OCI-LY7 (cell line): ENCODE data around the gene ANTKMT. TPM values are rescaled to one million over a fixed set of nuclear protein-coding genes. Genes with fewer than 3 reads are reported as not detected.

Experiments used
- BruUV-seq: library from RNA; stranded (reverse); fragments of 400-500 nt; replicated peaks from 2 replicates; lab custom pipeline; 2021; lab: Mats Ljungman, UMichigan
- CTCF ChIA-PET: fragments of 300-600 bp; sonication (Branson Sonifier 250); formaldehyde crosslinking; loops from one replicate; lab custom pipeline; 2022; ENCODE audit warnings: antibody characterized with exemption; ENCODE audit not compliant: unreplicated experiment; lab: Charles Lee
- POLR2A ChIA-PET: fragments of 300-600 bp; sonication (Branson Sonifier 250); formaldehyde crosslinking; loops from one replicate; lab custom pipeline; 2022; ENCODE audit warnings: antibody characterized with exemption; lab: Charles Lee
- DNase-seq: peaks from one replicate; pipeline ENCODE4 v3.0.0-alpha.2; 2015; ENCODE audit warnings: low spot score
- H2AFZ ChIP-seq: fragments of 200-600 bp; sonication (generic), shearing (Covaris generic); 2 replicates; pipeline ENCODE4 v1.6.1; 2014; ENCODE audit warnings: mild to moderate bottlenecking, antibody characterized with exemption, low read length, moderate library complexity
- H3K27ac ChIP-seq: fragments of 200-600 bp; sonication (generic); 2 replicates; pipeline ENCODE4 v1.5.1; 2014; ENCODE audit warnings: mixed run types, low read depth, mild to moderate bottlenecking, moderate library complexity, low read length, inconsistent platforms; ENCODE audit not compliant: poor library complexity, severe bottlenecking
- H3K36me3 ChIP-seq: fragments of 200-600 bp; sonication (generic); 2 replicates; pipeline ENCODE4 v1.6.1; 2014; ENCODE audit warnings: mild to moderate bottlenecking, antibody characterized with exemption, low read length, moderate library complexity, mixed read lengths; ENCODE audit not compliant: insufficient read depth
- H3K4me1 ChIP-seq: fragments of 200-600 bp; sonication (generic); 2 replicates; pipeline ENCODE4 v1.5.1; 2014; ENCODE audit warnings: mild to moderate bottlenecking, low read length; ENCODE audit not compliant: insufficient read depth, poor library complexity, severe bottlenecking
- H3K4me2 ChIP-seq: fragments of 200-600 bp; sonication (generic); 2 replicates; pipeline ENCODE4 v1.6.1; 2014; ENCODE audit warnings: mild to moderate bottlenecking, low read length
- H3K4me3 ChIP-seq: fragments of 200-600 bp; sonication (generic); 2 replicates; pipeline ENCODE4 v1.5.1; 2014; ENCODE audit warnings: mild to moderate bottlenecking, low read depth, low read length; ENCODE audit not compliant: poor library complexity, severe bottlenecking
- H3K79me2 ChIP-seq: fragments of 200-600 bp; sonication (generic); 2 replicates; pipeline ENCODE4 v1.6.1; 2016; ENCODE audit warnings: low read depth, mild to moderate bottlenecking, low read length, moderate library complexity, mixed read lengths; ENCODE audit not compliant: insufficient read depth
- H3K9me2 ChIP-seq: fragments of 200-600 bp; sonication (generic); 2 replicates; pipeline ENCODE4 v1.6.1; 2016; ENCODE audit warnings: mild to moderate bottlenecking, low read length, mixed read lengths; ENCODE audit not compliant: insufficient read depth
- H3K9me3 ChIP-seq: fragments of 200-600 bp; sonication (generic); 2 replicates; pipeline ENCODE4 v1.6.1; 2014; ENCODE audit warnings: mild to moderate bottlenecking, mixed run types, low read length, mixed read lengths
- H4K20me1 ChIP-seq: fragments of 200-600 bp; sonication (generic); 2 replicates; pipeline ENCODE4 v1.6.1; 2014; ENCODE audit warnings: mild to moderate bottlenecking, antibody characterized with exemption, low read length, moderate library complexity, mixed read lengths; ENCODE audit not compliant: insufficient read depth
- CTCF ChIP-seq: fragments of 200-600 bp; sonication (generic); conservative IDR thresholded peaks from 2 replicates; pipeline ENCODE4 v1.5.1; 2014; ENCODE audit warnings: mild to moderate bottlenecking, antibody characterized with exemption, low read length, moderate library complexity, mixed read lengths
- EZH2phosphoT487 ChIP-seq: fragments of 200-600 bp; sonication (generic); IDR thresholded peaks from 2 replicates; pipeline ENCODE4 v1.6.1; 2018; ENCODE audit warnings: low read depth, borderline replicate concordance, mild to moderate bottlenecking, mixed run types, antibody characterized with exemption, low read length, moderate library complexity, mixed read lengths
- intact Hi-C: fragments of 100-400 bp; cut with micrococcal nuclease; formaldehyde crosslinking; loops from one replicate; pipeline ENCODE4 v1.10.0; 2022; ENCODE audit not compliant: unreplicated experiment
- total RNA-seq, 2 experiments: library from RNA; depleted of rRNA in 1 of 2; stranded (reverse); fragments of >200 nt in 1 of 2; shearing (Covaris generic) in 1 of 2; gene quantifications; 2 replicates each; pipeline ENCODE4 v1.2.3, GENCODE V29; 2014 to 2022

The ANTKMT gene
- total RNA-seq, 2 experiments from 2014 or later: 46.5 to 51.3 TPM

- BruUV-seq: no TSS peak
Observed at GRCh38 chr16:675884-676564, 44.9 kb upstream of the ANTKMT start.

GRCh38 chr16:676565-676902 lies 44.4 kb upstream of the ANTKMT start:
- Histone ChIP-seq H3K4me2 (no peak overlapping the region), H3K4me1 (peaks cover 19% of the 10 kb centered on the region), H3K36me3 (peaks cover 31% of the 10 kb centered on the region), H3K9me3 (no peaks in the 10 kb centered on the region), H3K4me3 (no peak overlapping the region), H3K9me2 (no peaks in the 10 kb centered on the region), H3K79me2 (peaks cover 11% of the 10 kb centered on the region; the same call in 1 of the 2 replicates), H2AFZ (no peak overlapping the region), H4K20me1 (peaks cover 5% of the 10 kb centered on the region; the same call in 1 of the 2 replicates), H3K27ac (no peak overlapping the region)
- no peak for DNase-seq
- CTCF ChIA-PET: no interaction called here
- TF ChIP-seq CTCF: no peak
- no peak for TF ChIP-seq EZH2phosphoT487
- intact Hi-C loops: no loop called here
- POLR2A ChIA-PET: no interaction called here
- BruUV-seq: no TSS peak

More at GRCh38 chr16:675884-676564, 44.9 kb upstream of the ANTKMT start:
- CTCF ChIA-PET: interaction anchor here (0.6 kb wide), 1 partner anchor 93 kb away, joined by 4 read pairs; no protein-coding TSS in a partner anchor
- peaks cover 5% of the 10 kb centered on the region; the same call in 1 of the 2 replicates for H3K79me2 ChIP-seq
- H3K27ac ChIP-seq: no peak overlapping the region
- POLR2A ChIA-PET: no interaction called here
- H3K4me3 ChIP-seq: no peak overlapping the region
- TF ChIP-seq EZH2phosphoT487 (no peak), CTCF (no peak)
- peaks cover 14% of the 10 kb centered on the region for H3K4me1 ChIP-seq
- no peak overlapping the region for H2AFZ ChIP-seq
- peaks cover 32% of the 10 kb centered on the region for H3K36me3 ChIP-seq
- intact Hi-C loops: no loop called here
- H3K4me2 ChIP-seq: no peak overlapping the region
- no peaks in the 10 kb centered on the region for H3K9me2 ChIP-seq
- H4K20me1 ChIP-seq: peaks cover 1% of the 10 kb centered on the region; the same call in 1 of the 2 replicates
- no peak for DNase-seq
- no peaks in the 10 kb centered on the region for H3K9me3 ChIP-seq

- H3K79me2 ChIP-seq: peaks cover 14% of the 10 kb centered on the region; the same call in 1 of the 2 replicates
- no peaks in the 10 kb centered on the region for H3K9me3 ChIP-seq
- H3K9me2 ChIP-seq: no peaks in the 10 kb centered on the region
- ChIA-PET CTCF (no interaction called here), POLR2A (no interaction called here)
- peaks cover 5% of the 10 kb centered on the region; the same call in 1 of the 2 replicates for H4K20me1 ChIP-seq
- no peak for DNase-seq
- no peak overlapping the region for H3K4me3 ChIP-seq
- H3K4me1 ChIP-seq: peaks cover 22% of the 10 kb centered on the region
- H3K36me3 ChIP-seq: peaks cover 32% of the 10 kb centered on the region
- no peak overlapping the region for H3K27ac ChIP-seq
- TF ChIP-seq EZH2phosphoT487 (no peak), CTCF (no peak)
- intact Hi-C loops: no loop called here
- no peak overlapping the region for H3K4me2 ChIP-seq
- BruUV-seq: no TSS peak
- no peak overlapping the region for H2AFZ ChIP-seq
Observed at GRCh38 chr16:676913-677312, 44.0 kb upstream of the ANTKMT start.
